WTC11 (cell line): ENCODE data around the gene RANGAP1. TPM values are rescaled to one million over a fixed set of nuclear protein-coding genes. Genes with fewer than 3 reads are reported as not detected.

Source experiments
- ATAC-seq: fragments of 200-7000 bp; cut with Tn5 transposase; 2 replicates; pipeline ENCODE4 v1.10.0; 2021; ENCODE audit warnings: mild to moderate bottlenecking, moderate library complexity
- CTCF ChIA-PET: fragments of 300-600 bp; sonication (Branson Sonifier 250); formaldehyde crosslinking; loops from one replicate; lab custom pipeline; 2021; ENCODE audit warnings: antibody characterized with exemption; lab: Charles Lee
- POLR2A ChIA-PET: fragments of 350-600 bp; sonication (Branson Sonifier 250); formaldehyde crosslinking; loops from one replicate; lab custom pipeline; 2021; ENCODE audit warnings: antibody characterized with exemption; lab: Charles Lee
- DNase-seq: peaks from one replicate; pipeline ENCODE4 v3.0.0; 2021; ENCODE audit warnings: low spot score
- H3K27ac Mint-ChIP-seq: 2 replicates; pipeline ENCODE4 v1.8.0; 2021; ENCODE audit warnings: mixed read lengths
- H3K27me3 Mint-ChIP-seq: 2 replicates; pipeline ENCODE4 v1.8.0; 2021; ENCODE audit warnings: low read depth, mild to moderate bottlenecking, moderate library complexity, mixed read lengths
- H3K36me3 Mint-ChIP-seq: 2 replicates; pipeline ENCODE4 v1.8.0; 2021; ENCODE audit warnings: mixed read lengths
- H3K4me1 Mint-ChIP-seq: 2 replicates; pipeline ENCODE4 v1.8.0; 2022; ENCODE audit warnings: mixed read lengths
- H3K4me3 Mint-ChIP-seq: 2 replicates; pipeline ENCODE4 v1.8.0; 2021; ENCODE audit warnings: mild to moderate bottlenecking, moderate library complexity, mixed read lengths
- H3K9me3 Mint-ChIP-seq: 2 replicates; pipeline ENCODE4 v1.8.0; 2021; ENCODE audit warnings: mixed read lengths
- AFF4 ChIP-seq: sonication (generic); formaldehyde crosslinking; IDR thresholded peaks from 2 replicates; pipeline ENCODE4 v1.8.1; 2023; ENCODE audit warnings: mild to moderate bottlenecking, missing genetic modification reagents, borderline replicate concordance
- ARID4B ChIP-seq: sonication (generic); formaldehyde crosslinking; IDR thresholded peaks from 2 replicates; pipeline ENCODE4 v1.8.0; 2023; ENCODE audit warnings: missing genetic modification reagents, mild to moderate bottlenecking, borderline replicate concordance
- ATF1 ChIP-seq: sonication (generic); formaldehyde crosslinking; IDR thresholded peaks from 2 replicates; pipeline ENCODE4 v1.8.1; 2023; ENCODE audit warnings: mild to moderate bottlenecking, moderate library complexity, missing genetic modification reagents
- CTCF ChIP-seq: fragments of 200-600 bp; IDR thresholded peaks from 2 replicates; pipeline ENCODE4 v1.8.0; 2022; ENCODE audit warnings: antibody characterized with exemption
- E2F4 ChIP-seq: sonication (generic); formaldehyde crosslinking; IDR thresholded peaks from 2 replicates; pipeline ENCODE4 v1.8.1; 2022; ENCODE audit warnings: low read depth, mild to moderate bottlenecking, moderate library complexity, missing genetic modification reagents, borderline replicate concordance
- ESRRA ChIP-seq: sonication (generic); formaldehyde crosslinking; IDR thresholded peaks from 2 replicates; pipeline ENCODE4 v1.8.1; 2022; ENCODE audit warnings: mild to moderate bottlenecking, missing genetic modification reagents, borderline replicate concordance
- ETV6 ChIP-seq: sonication (generic); formaldehyde crosslinking; IDR thresholded peaks from 2 replicates; pipeline ENCODE4 v1.8.1; 2022; ENCODE audit warnings: mild to moderate bottlenecking, missing genetic modification reagents
- FOXK1 ChIP-seq: sonication (generic); formaldehyde crosslinking; IDR thresholded peaks from 2 replicates; pipeline ENCODE4 v1.8.0; 2022; ENCODE audit warnings: mild to moderate bottlenecking, moderate library complexity, missing genetic modification reagents
- JAZF1 ChIP-seq: fragments of 250-450 bp; sonication (Bioruptor Pico); IDR thresholded peaks from 2 replicates; pipeline ENCODE4 v1.9.0; 2021; ENCODE audit warnings: moderate library complexity, mild to moderate bottlenecking, inconsistent platforms
- MLX ChIP-seq: sonication (generic); formaldehyde crosslinking; IDR thresholded peaks from 2 replicates; pipeline ENCODE4 v1.8.1; 2023; ENCODE audit warnings: mild to moderate bottlenecking, missing genetic modification reagents, moderate library complexity
- STAT6 ChIP-seq: sonication (generic); formaldehyde crosslinking; conservative IDR thresholded peaks from 2 replicates; pipeline ENCODE4 v1.8.1; 2023; ENCODE audit warnings: mild to moderate bottlenecking, low read depth, missing genetic modification reagents, moderate library complexity
- ZNF138 ChIP-seq: sonication (generic); formaldehyde crosslinking; conservative IDR thresholded peaks from 2 replicates; pipeline ENCODE4 v1.8.1; 2022; ENCODE audit warnings: mild to moderate bottlenecking, moderate library complexity, missing genetic modification reagents
- ZNF232 ChIP-seq: sonication (generic); formaldehyde crosslinking; IDR thresholded peaks from 2 replicates; pipeline ENCODE4 v1.8.0; 2022; ENCODE audit warnings: mild to moderate bottlenecking, missing genetic modification reagents
- ZNF416 ChIP-seq: fragments of 250-450 bp; sonication (Bioruptor Pico); IDR thresholded peaks from 2 replicates; pipeline ENCODE4 v1.9.0; 2021; ENCODE audit warnings: mild to moderate bottlenecking, inconsistent platforms
- ZNF532 ChIP-seq: fragments of 250-450 bp; sonication (Bioruptor Pico); IDR thresholded peaks from 2 replicates; pipeline ENCODE4 v1.9.0; 2021; ENCODE audit warnings: mild to moderate bottlenecking, borderline replicate concordance
- total RNA-seq: library from RNA; stranded (reverse); gene quantifications from 3 replicates; pipeline ENCODE4 v1.2.3, GENCODE V29; 2021

Gene RANGAP1
- total RNA-seq, 1 experiment from 2014 or later = 160 TPM

GRCh38 chr22:41273128-41273527 lies 12.9 kb downstream of the RANGAP1 start (continued):
- no peak for TF ChIP-seq AFF4 (CRISPR knock-in tag)
- no peak for TF ChIP-seq CTCF
- no peak for TF ChIP-seq JAZF1 (CRISPR knock-in tag)
- TF ChIP-seq STAT6 (CRISPR knock-in tag) = no peak

- no peaks in the 10 kb centered on the region for H3K9me3 Mint-ChIP-seq
- DNase-seq (no peak), ATAC-seq (no peak; the same call in none of the 2 replicates)
- no peaks in the 10 kb centered on the region for H3K27me3 Mint-ChIP-seq
- ChIA-PET CTCF (interaction anchor here (1.5 kb wide), 1 partner anchor 34 kb away, joined by 3 read pairs; no protein-coding TSS in a partner anchor), POLR2A (no interaction called here)
- H3K4me3 Mint-ChIP-seq = no peak overlapping the region
- no peaks in the 10 kb centered on the region for H3K4me1 Mint-ChIP-seq
- peaks cover 79% of the 10 kb centered on the region for H3K36me3 Mint-ChIP-seq
- H3K27ac Mint-ChIP-seq = no peak overlapping the region
- TF ChIP-seq MLX (CRISPR knock-in tag) = no peak
- no peak for TF ChIP-seq ETV6 (CRISPR knock-in tag)
- TF ChIP-seq ZNF416 (CRISPR knock-in tag) = no peak
- TF ChIP-seq JAZF1 (CRISPR knock-in tag) = no peak
- TF ChIP-seq FOXK1 (CRISPR knock-in tag) = no peak
- no peak for TF ChIP-seq ESRRA
- no peak for TF ChIP-seq ATF1 (CRISPR knock-in tag)
- no peak for TF ChIP-seq ARID4B
- no peak for TF ChIP-seq E2F4
- no peak for TF ChIP-seq ZNF232 (CRISPR knock-in tag)
- no peak for TF ChIP-seq ZNF138 (CRISPR knock-in tag)
- TF ChIP-seq ZNF532 = no peak
These were observed 14.2 kb downstream of the RANGAP1 start for GRCh38 chr22:41271787-41272186.
